Neuronal stem cell (in vitro differentiated cells): ENCODE results near the gene CIAO2A.
A peak's percentile ranks its signal among the peaks of the same experiment; 100 is the strongest.

Source experiments
- DNase-seq: peaks from one replicate; pipeline ENCODE4 v3.0.0-alpha.2; 2013; ENCODE audit warnings: low spot score
- H2AFZ ChIP-seq: one replicate; pipeline ENCODE4 v1.6.1; 2013; ENCODE audit warnings: mild to moderate bottlenecking, low read length, inconsistent platforms
- H2AK5ac ChIP-seq: 2 replicates; pipeline ENCODE4 v1.6.1; 2013; ENCODE audit warnings: low read depth, mild to moderate bottlenecking, inconsistent platforms, low read length, moderate library complexity, mixed read lengths
- H2BK120ac ChIP-seq: 2 replicates; pipeline ENCODE4 v1.6.1; 2013; ENCODE audit warnings: low read depth, mild to moderate bottlenecking, inconsistent platforms, low read length, moderate library complexity, mixed read lengths
- H2BK12ac ChIP-seq: one replicate; pipeline ENCODE4 v1.6.1; 2013; ENCODE audit warnings: low read length, inconsistent platforms
- H2BK15ac ChIP-seq: 2 replicates; pipeline ENCODE4 v1.6.1; 2013; ENCODE audit warnings: mild to moderate bottlenecking, low read length, inconsistent platforms, mixed read lengths
- H2BK5ac ChIP-seq: one replicate; pipeline ENCODE4 v1.6.1; 2013; ENCODE audit warnings: inconsistent platforms, mild to moderate bottlenecking, low read length, moderate library complexity
- H3K14ac ChIP-seq: one replicate; pipeline ENCODE4 v1.6.1; 2013; ENCODE audit warnings: low read length, inconsistent platforms
- H3K18ac ChIP-seq: 2 replicates; pipeline ENCODE4 v1.6.1; 2013; ENCODE audit warnings: low read length, inconsistent platforms
- H3K23ac ChIP-seq: 2 replicates; pipeline ENCODE4 v1.6.1; 2013; ENCODE audit warnings: low read depth, mild to moderate bottlenecking, mixed read lengths, low read length, inconsistent platforms; ENCODE audit not compliant: poor library complexity
- H3K27ac ChIP-seq: replicated peaks from 3 replicates; pipeline ENCODE4 v1.5.1; 2013; ENCODE audit warnings: low read length, inconsistent platforms
- H3K27me3 ChIP-seq, 3 experiments: 2 replicates each; pipeline ENCODE4 v1.6.1; 2013; ENCODE audit warnings: low read length in 3 of 3, mild to moderate bottlenecking in 2 of 3, inconsistent platforms in 1 of 3, low read depth in 1 of 3, mixed read lengths in 1 of 3, moderate library complexity in 1 of 3; ENCODE audit not compliant: control insufficient read depth in 3 of 3, insufficient read depth in 3 of 3
- H3K36me3 ChIP-seq, 2 donors: replicated peaks in 1 of 2; 2 replicates each; pipeline ENCODE4 v1.6.1; 2013; ENCODE audit warnings: low read length in 2 of 2; ENCODE audit not compliant: control insufficient read depth in 2 of 2, insufficient read depth in 2 of 2
- H3K4ac ChIP-seq: 2 replicates; pipeline ENCODE4 v1.6.1; 2013; ENCODE audit warnings: inconsistent platforms, mild to moderate bottlenecking, low read length, moderate library complexity
- H3K4me1 ChIP-seq, 2 donors: 1 replicate in 1 of 2; 2 replicates in 1 of 2; pipeline ENCODE4 v1.6.1; 2013; ENCODE audit warnings: low read length in 2 of 2, low read depth in 1 of 2; ENCODE audit not compliant: control insufficient read depth in 2 of 2, insufficient read depth in 1 of 2
- H3K4me2 ChIP-seq: one replicate; pipeline ENCODE4 v1.6.1; 2013; ENCODE audit warnings: mild to moderate bottlenecking, low read length, inconsistent platforms; ENCODE audit not compliant: insufficient read depth, poor library complexity, severe bottlenecking
- H3K4me3 ChIP-seq, 2 donors: 2 replicates each; pipeline ENCODE4 v1.5.1; 2013; ENCODE audit warnings: low read length in 2 of 2, mild to moderate bottlenecking in 2 of 2, inconsistent platforms in 1 of 2, moderate library complexity in 1 of 2
- H3K79me1 ChIP-seq: one replicate; pipeline ENCODE4 v1.6.1; 2013; ENCODE audit warnings: low read depth, mild to moderate bottlenecking, inconsistent platforms, low read length, moderate library complexity
- H3K9ac ChIP-seq: one replicate; pipeline ENCODE4 v1.6.1; 2013; ENCODE audit warnings: mild to moderate bottlenecking, low read depth, low read length, inconsistent platforms; ENCODE audit not compliant: poor library complexity
- H3K9me3 ChIP-seq, 2 donors: replicated peaks in 1 of 2; 2 replicates each; pipeline versions ENCODE3 to v1.6.1; 2013; ENCODE audit warnings: low read length in 2 of 2, mild to moderate bottlenecking in 2 of 2, inconsistent platforms in 1 of 2, low read depth in 1 of 2, mixed read lengths in 1 of 2, moderate library complexity in 1 of 2; ENCODE audit not compliant: control insufficient read depth in 2 of 2, insufficient read depth in 1 of 2
- H4K8ac ChIP-seq: one replicate; pipeline ENCODE4 v1.6.1; 2013; ENCODE audit warnings: low read depth, mild to moderate bottlenecking, inconsistent platforms, low read length, moderate library complexity
- H4K91ac ChIP-seq: one replicate; pipeline ENCODE4 v1.6.1; 2013; ENCODE audit warnings: low read length, low read depth, mild to moderate bottlenecking, inconsistent platforms; ENCODE audit not compliant: poor library complexity
- WGBS, 2 donors: extraction: QIAGEN DNeasy Blood & Tissue Kit; methylation state at CpG; one replicate each; pipeline ENCODE4 v1.1.7; 2013; ENCODE audit warnings: missing lambda C conversion rate in 2 of 2, mixed read lengths in 1 of 2; ENCODE audit not compliant: insufficient read length in 2 of 2, insufficient replicate concordance in 1 of 2; ENCODE audit errors: extremely low coverage in 2 of 2; 5-methylcytosine and 5-hydroxymethylcytosine counted together

The CIAO2A gene

GRCh38 chr15:64045774-64046420, 47.7 kb downstream of the CIAO2A start:
- Histone ChIP-seq H2BK12ac (no peak overlapping the region), H3K4me3 (peak overlapping the region; percentile 18 to 80), H4K8ac (no peak overlapping the region), H2BK15ac (peak overlapping the region; percentile 7), H3K4me1 (peaks cover 14 to 15% of the 10 kb centered on the region in 2 donors), H3K79me1 (no peaks in the 10 kb centered on the region), H3K27ac (no peak overlapping the region), H2BK120ac (no peak overlapping the region), H2AFZ (peak overlapping the region; percentile 51), H3K18ac (peak overlapping the region; percentile 55), H3K36me3 (no peaks in the 10 kb centered on the region), H3K4me2 (peak overlapping the region; percentile 77), H3K27me3 (peaks cover 0 to 24% (median 0%) of the 10 kb centered on the region in 3 experiments), H3K9me3 (no peaks in the 10 kb centered on the region), H3K14ac (peak overlapping the region; percentile 72), H3K23ac (no peak overlapping the region), H3K4ac (no peak overlapping the region), H2BK5ac (no peak overlapping the region), H3K9ac (peak overlapping the region; percentile 52), H2AK5ac (peak overlapping the region; percentile 44), H4K91ac (no peak overlapping the region)
- no CpG with 5 or more reads among the region's 76 CpGs for WGBS, 2 donors
- DNase-seq: peak; percentile 8

GRCh38 chr15:64045101-64045435, 48.6 kb downstream of the CIAO2A start:
- H3K9ac ChIP-seq: no peak overlapping the region
- H3K14ac ChIP-seq: no peak overlapping the region
- no peak overlapping the region for H3K4me3 ChIP-seq
- H4K8ac ChIP-seq: no peak overlapping the region
- no peak overlapping the region for H4K91ac ChIP-seq
- no CpG with 5 or more reads among the region's 5 CpGs for WGBS, 2 donors
- no peak overlapping the region for H2BK15ac ChIP-seq
- H3K36me3 ChIP-seq: no peaks in the 10 kb centered on the region
- H3K18ac ChIP-seq: no peak overlapping the region
- no peak overlapping the region for H2BK120ac ChIP-seq
- H2BK5ac ChIP-seq: no peak overlapping the region
- H3K4ac ChIP-seq: no peak overlapping the region
- H3K4me1 ChIP-seq: peaks cover 6 to 9% of the 10 kb centered on the region in 2 donors
- H2AK5ac ChIP-seq: no peak overlapping the region
- H3K27me3 ChIP-seq: peaks cover 0 to 24% (median 0%) of the 10 kb centered on the region in 3 experiments
- DNase-seq: no peak
- H3K9me3 ChIP-seq: no peaks in the 10 kb centered on the region
- no peak overlapping the region for H2BK12ac ChIP-seq
- no peak overlapping the region for H2AFZ ChIP-seq
- no peak overlapping the region for H3K23ac ChIP-seq
- H3K27ac ChIP-seq: no peak overlapping the region
- no peak overlapping the region for H3K4me2 ChIP-seq
- no peaks in the 10 kb centered on the region for H3K79me1 ChIP-seq

- no CpG with 5 or more reads among the region's 7 CpGs for WGBS, 2 donors
- Histone ChIP-seq H3K4me3 (no peak overlapping the region), H3K18ac (no peak overlapping the region)
These were observed 49.1 kb downstream of the CIAO2A start for GRCh38 chr15:64044300-64045100.

GRCh38 chr15:64038878-64039610, 54.6 kb downstream of the CIAO2A start:
- Histone ChIP-seq H3K18ac (no peak overlapping the region), H4K91ac (no peak overlapping the region), H2BK120ac (no peak overlapping the region), H4K8ac (no peak overlapping the region), H2BK5ac (no peak overlapping the region), H3K27ac (no peak overlapping the region), H3K79me1 (no peaks in the 10 kb centered on the region), H3K23ac (no peak overlapping the region), H3K14ac (no peak overlapping the region), H3K4me2 (no peak overlapping the region), H2BK12ac (no peak overlapping the region), H3K4me3 (peak overlapping the region in 1 of 2 donors; percentile 19), H2BK15ac (no peak overlapping the region), H3K36me3 (no peaks in the 10 kb centered on the region), H2AK5ac (no peak overlapping the region), H2AFZ (no peak overlapping the region), H3K9ac (no peak overlapping the region), H3K4ac (no peak overlapping the region), H3K27me3 (no peaks in the 10 kb centered on the region), H3K9me3 (no peaks in the 10 kb centered on the region), H3K4me1 (no peaks in the 10 kb centered on the region)
- no CpG with 5 or more reads among the region's 4 CpGs for WGBS, 2 donors
- DNase-seq: no peak

More at GRCh38 chr15:64044300-64045100, 49.1 kb downstream of the CIAO2A start:
- H4K91ac ChIP-seq: no peak overlapping the region
- H3K27ac ChIP-seq: no peak overlapping the region
- H2BK120ac ChIP-seq: no peak overlapping the region
- no peaks in the 10 kb centered on the region for H3K9me3 ChIP-seq
- no peak for DNase-seq
- no peaks in the 10 kb centered on the region for H3K36me3 ChIP-seq
- H4K8ac ChIP-seq: no peak overlapping the region
- H2BK12ac ChIP-seq: no peak overlapping the region
- H3K4me2 ChIP-seq: no peak overlapping the region
- H3K23ac ChIP-seq: no peak overlapping the region
- H3K9ac ChIP-seq: no peak overlapping the region
- H2AFZ ChIP-seq: no peak overlapping the region
- no peak overlapping the region for H3K14ac ChIP-seq
- H2BK5ac ChIP-seq: no peak overlapping the region
- H3K4ac ChIP-seq: no peak overlapping the region
- no peaks in the 10 kb centered on the region for H3K79me1 ChIP-seq
- H3K4me1 ChIP-seq: peaks cover 3 to 9% of the 10 kb centered on the region in 2 donors
- H2BK15ac ChIP-seq: no peak overlapping the region
- H2AK5ac ChIP-seq: no peak overlapping the region
- peaks cover 0 to 24% (median 0%) of the 10 kb centered on the region in 3 experiments for H3K27me3 ChIP-seq
